Stimulated activated CD4-positive, alpha-beta T cell treated with anti-CD3 and anti-CD28 coated beads, Interleukin-1b, Interleukin-23, amount 100 ng/mL, for 24 hours (primary cell): Measurements from ENCODE around the gene CHST8.
A peak's percentile ranks its signal among the peaks of the same experiment; 100 is the strongest.

Source experiments
- DNase-seq, 4 experiments: peaks; one replicate each; pipeline ENCODE4 v3.0.0-alpha.2; 2020; ENCODE audit warnings: low read depth in 4 of 4, low spot score in 1 of 4

The CHST8 gene

DNA sequence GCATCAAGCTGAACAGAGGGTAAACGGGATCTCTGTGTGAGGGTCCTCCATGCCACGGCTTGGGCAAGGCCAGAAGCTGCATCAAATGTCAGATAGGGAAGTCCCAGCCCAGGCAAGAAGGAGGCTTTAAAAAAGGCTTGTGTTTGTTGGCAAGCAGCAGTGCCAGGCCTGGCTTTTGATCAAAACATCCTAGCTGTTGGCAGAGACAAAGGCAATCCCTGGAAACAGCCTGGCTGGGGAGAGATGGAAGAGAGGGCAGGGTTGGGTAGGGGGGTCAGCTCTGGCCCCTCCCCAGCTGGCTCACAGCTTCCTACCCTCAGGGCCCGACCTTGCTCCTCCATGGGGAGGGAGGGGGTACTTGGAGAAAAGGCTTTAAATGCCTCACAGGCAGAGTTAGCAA is 113.2 kb downstream of the CHST8 start:
- no peak for DNase-seq

DNA sequence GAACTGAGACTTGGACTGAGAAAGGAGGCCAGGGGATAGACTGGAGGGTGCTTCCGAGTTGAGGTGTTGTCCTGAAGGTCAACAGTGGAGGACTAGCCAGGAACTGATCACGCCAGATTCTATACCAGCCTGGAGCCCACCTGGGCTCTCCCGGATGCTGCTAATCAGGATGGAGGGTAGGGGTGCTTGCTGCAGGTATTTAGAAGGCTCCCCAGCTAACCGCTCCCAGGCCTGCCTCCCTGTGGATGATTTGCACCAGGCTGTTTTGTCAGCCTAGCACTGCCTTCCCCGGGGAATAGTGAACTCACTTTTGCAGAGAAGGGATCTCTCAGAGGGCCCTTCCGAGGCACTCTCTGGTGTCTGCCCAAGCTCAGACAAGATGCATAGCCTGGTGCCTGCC is 114.4 kb downstream of the CHST8 start:
- no peak for DNase-seq

DNA sequence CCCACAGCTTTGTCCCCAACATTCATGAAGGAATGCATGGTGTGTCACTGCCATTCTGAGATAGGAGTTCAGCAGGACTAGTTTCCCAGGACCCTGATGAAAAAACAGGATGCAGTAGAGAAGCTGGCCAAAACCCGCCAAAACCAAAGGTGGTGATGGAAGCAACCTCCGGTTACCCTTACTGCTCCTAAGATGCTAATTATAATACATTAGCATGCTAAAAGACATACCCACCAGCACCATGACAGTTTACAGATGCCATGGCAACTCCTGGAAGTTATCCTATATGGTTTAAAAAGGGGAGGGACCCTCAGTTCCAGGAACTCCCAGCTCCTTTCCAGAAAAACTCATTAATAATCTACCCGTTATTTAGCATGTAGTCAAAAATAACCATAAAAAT is 115.0 kb downstream of the CHST8 start:
- DNase-seq = no peak

GRCh38 chr19:33737681-33738371 is 116.1 kb downstream of the CHST8 start:
- DNase-seq = no peak

GRCh38 chr19:33740811-33741396 is 119.2 kb downstream of the CHST8 start:
- DNase-seq = peak in 1 of 4 experiments; percentile 6

GRCh38 chr19:33745297-33745696 is 123.5 kb downstream of the CHST8 start:
- DNase-seq = no peak

DNA sequence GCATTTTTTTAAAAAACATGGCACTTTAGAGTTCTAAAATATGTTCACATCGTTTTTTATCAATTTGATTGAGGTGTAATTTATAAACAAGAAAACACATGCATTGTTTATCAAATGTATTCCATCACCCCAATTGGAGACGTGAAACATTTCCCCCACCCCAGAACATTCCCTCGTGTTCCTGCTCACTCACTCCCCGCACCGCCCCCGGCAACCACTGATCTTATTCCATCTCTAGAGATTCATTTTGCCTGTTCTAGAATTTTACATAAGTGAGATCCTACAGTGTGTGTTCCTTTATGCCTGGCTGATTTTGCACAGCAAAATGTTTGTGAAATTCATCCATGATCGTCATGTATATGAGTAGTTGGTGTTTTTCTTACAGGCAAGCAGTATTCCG is 124.4 kb downstream of the CHST8 start:
- DNase-seq = no peak

GRCh38 chr19:33747273-33747672 is 125.5 kb downstream of the CHST8 start:
- no peak for DNase-seq

DNA sequence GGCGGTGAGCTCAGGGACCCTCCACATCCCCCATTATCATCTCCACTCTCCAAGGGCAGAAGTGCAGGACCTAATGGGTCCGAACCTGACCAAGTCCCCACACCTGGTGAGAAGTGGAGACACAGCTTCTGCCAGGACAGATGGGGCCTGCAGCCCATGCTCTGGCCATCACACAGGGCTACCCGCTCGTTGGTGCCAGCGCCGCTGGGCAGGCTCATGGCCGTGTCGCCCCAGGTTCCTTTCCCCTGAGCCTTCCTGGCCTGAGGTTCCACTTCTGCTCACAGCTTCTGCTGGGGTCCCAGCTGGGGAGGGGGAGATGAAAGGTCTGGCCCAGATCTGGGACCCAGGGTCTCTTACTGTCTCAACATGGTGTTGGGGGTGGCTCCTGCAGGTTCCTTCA is 126.5 kb downstream of the CHST8 start:
- no peak for DNase-seq

- DNase-seq = no peak
Measured at GRCh38 chr19:33749016-33749415, 127.3 kb downstream of the CHST8 start.

DNA sequence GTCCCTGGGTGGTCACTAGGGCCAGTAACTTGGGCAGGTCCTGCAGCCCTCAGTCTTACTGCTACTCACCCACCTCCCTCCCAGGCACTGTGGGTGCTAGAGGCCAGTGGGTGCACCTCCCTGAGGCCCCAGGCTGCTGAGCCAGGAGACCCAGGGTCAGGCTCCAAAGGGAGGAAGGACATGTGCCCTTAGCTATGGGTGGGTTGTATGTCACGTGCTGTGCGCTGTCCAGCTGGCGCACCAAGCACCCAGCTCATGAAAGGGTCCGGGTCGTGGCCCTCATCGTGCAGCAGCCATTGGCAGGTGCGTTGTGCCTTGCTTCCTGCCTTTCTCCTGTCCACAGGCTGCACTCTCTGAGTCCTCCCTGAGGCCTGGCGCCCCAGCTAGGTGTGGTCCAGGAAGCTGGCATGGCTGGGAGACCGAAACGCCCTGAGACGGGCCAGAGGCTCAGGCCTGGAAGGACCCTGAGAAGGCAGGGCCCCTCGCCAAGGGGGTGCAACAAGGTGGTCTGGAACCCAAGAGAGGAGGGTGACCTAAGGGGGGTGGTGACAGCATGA is 127.9 kb downstream of the CHST8 start:
- no peak for DNase-seq

DNA sequence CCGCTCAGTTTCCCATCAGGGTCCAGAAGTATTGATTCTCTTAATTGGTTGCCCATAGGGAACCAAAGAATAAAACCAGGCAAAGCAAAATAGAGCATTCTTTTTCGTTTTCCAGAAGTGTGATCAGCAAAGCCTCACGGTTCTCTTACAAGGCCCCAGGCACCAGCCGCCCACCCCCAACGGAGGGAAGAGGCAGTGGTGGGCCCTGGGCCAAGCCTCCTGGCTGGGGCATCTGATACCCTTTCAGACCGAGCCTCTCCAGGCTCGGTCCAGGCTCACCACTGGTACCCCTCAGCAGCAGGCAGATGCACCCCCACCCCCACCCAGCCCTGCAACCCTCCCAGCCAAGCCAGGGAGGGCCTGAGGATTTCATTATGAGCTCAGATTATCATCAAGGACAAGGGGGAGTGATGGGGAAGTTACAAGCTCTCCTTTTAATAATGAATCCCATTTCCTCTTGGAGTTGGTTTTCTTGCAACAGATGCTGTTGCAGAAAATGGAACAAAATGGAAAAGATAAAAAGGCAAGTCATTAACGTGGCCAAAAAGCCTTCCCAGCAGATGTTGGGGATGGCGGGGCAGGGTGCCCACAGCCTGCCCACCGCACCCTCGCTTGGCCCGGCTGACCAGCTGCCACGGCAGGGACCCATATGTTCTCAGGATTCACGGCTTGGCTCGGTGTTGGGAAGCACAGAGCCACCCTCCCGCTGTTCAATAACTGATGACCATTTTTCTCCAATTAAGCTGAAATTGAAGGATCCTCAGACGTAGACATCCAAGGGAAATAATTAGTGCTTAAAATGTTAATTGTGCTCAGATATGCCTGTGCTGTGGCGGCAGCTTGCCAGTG is 129.1 kb downstream of the CHST8 start:
- DNase-seq = no peak

- no peak for DNase-seq
Measured at GRCh38 chr19:33751436-33751770, 129.7 kb downstream of the CHST8 start.

DNA sequence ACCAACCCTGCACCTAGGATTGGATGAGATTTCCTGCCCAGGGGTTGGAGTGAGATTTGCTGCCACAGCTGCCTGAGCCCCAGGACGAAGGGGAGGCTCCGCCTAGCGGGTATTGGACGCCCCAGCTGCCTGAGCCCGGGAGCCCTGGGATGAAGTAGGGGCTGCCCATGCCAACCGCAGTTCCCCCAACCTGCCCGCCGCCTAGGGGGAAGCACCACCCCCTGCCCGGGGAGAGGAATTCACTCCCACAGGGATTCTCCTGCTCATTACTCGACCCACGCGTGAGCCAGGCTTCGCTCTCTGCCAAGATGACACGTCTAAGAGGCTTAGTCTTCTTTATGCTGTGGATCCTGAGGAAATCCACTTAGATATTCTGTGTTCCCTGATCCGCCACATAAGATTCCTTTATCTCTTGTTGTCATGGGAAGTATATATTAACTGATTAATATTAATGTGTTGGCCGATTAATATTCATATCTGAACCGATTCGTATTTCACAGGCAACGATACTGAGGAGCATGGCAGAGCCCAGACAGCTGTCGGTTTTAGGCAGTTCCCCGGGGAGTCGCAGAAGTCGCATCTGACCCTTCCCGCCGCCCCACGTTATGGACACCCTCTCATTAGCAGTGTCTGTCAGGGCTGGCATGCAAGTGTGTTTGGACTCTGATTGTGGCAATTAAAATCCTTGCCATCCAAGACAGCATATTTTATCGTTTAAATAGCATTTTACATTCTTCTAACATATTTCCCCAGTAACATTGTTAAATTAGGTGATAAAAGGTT is 130.5 kb downstream of the CHST8 start:
- no peak for DNase-seq

DNA sequence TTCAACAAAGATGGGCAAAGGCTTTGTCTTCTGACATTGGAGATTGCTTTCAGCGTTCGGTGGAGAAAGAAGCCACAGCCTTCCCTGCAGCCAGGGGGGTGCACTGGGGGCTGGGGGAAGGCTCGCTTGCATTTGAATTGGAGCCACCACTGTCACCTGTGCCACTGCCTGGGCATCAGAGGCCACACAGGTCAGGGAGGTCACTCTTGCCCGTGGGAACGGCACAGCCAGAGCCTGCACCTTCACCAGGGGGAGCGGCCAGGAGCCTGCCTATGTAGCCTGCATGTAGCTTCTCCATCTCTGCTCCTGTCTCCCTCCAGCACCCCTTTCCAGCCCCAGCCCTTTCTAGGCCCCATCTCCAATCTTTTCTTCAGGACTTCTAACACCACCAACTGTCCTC is 131.2 kb downstream of the CHST8 start:
- no peak for DNase-seq

DNA sequence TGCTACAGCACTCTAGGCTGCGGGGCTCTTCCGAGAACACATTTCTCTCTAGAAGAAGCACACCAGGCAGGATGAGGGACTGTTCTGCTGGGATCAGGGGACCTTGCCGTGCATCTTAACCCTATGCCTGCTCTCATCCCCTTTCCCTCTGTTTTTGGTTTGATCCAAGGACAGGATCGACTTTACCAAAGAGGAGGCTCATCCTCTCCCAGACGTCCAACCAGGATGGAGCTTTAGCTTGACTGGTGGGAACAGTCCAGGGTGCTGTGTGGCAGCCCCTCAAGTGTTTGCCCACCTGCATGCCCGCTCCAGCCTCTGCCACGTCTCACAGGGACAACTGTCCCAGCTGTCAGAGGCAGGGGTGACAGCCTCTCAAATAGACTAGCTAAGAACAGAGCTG is 132.6 kb downstream of the CHST8 start:
- DNase-seq = no peak

GRCh38 chr19:33755099-33756035 is 133.6 kb downstream of the CHST8 start:
- no peak for DNase-seq

DNA sequence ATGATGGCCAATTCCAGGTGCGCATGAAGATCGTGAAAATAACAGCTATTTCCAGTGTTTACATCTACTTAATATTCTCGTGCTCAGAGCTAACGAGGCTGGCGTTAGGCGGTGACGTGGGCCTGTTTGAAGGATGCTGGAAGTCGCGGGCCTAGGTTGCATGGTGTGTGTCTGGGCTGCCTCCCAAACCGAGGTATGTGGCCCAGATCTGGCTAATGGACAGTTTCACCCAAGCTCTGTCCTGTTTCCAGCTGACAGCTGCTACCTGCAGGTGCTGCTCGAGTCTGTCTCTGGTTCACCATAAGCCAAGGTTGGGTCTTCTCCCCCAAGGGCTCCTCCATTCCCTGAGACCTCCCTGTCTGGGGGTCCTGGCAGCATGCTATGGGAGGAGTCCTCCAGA is 134.4 kb downstream of the CHST8 start:
- DNase-seq = no peak

DNA sequence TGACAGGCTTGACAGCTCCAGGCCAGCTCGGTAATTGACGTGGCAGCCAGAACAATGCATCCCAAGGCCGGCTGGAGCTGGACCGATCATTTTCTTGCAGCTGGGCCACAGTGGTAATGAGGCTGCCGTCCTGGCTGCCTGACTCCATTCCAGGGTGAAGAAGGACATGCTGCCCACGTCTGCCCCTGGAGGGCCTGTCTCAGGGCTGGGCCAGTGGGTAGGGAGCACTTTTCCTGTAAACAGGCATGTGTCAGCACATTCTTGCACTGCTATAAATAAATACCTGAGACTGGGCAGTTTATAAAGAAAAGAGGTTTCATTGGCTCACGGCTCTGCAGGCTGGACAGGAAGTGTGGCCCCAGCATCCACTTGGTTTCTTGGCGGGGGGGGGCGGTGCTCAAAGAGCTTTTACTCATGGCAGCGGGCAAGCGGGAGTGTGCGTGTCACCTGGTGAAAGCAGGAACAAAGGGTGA is 136.8 kb downstream of the CHST8 start:
- DNase-seq = no peak

DNA sequence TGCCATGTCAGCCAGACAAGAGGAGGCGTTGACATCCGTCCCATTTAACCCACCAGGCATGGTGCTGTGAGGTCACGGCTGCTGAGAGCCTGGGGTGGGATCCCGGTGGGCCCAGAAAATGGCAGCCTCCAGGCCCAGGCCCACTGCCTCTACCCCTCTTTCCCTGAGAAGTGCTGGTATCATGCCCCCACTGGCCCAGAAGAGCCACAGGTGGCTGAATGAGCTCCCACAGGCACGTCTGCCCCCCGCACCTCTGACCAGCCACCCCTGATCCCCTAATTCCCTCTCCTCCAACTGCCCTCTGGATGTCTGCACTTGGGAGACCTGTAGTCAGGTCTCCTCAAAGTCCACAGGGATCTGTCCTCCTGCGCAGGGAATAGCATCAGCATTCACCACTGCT is 137.6 kb downstream of the CHST8 start:
- no peak for DNase-seq
